Measurements from ENCODE around the gene XCR1. TPM values are rescaled to one million over a fixed set of nuclear protein-coding genes. Genes with fewer than 3 reads are reported as not detected.

XCR1 gene
- total and polyA plus RNA-seq, 8 donors: 0.07 to 2.0 (median 0.70) TPM

- ATAC-seq: no peak
- intact Hi-C loops (cut with DNase I): no loop called here
Observed at GRCh38 chr3:46062679-46063078, 35.4 kb upstream of the XCR1 start.

GRCh38 chr3:46061887-46062286, 34.6 kb upstream of the XCR1 start:
- Histone ChIP-seq H3K36me3 (no peaks in the 10 kb centered on the region), H3K27ac (no peak overlapping the region), H3K4me3 (no peak overlapping the region), H3K27me3 (no peaks in the 10 kb centered on the region), H3K9me3 (no peaks in the 10 kb centered on the region), H3K4me1 (peaks cover 0 to 8% of the 10 kb centered on the region in 2 donors)
- ATAC-seq (no peak), DNase-seq (no peak)
- intact Hi-C loops (cut with DNase I): no loop called here
- no peak for TF ChIP-seq CTCF (IDR thresholded peaks at IDR 0.05)

More at GRCh38 chr3:46062679-46063078, 35.4 kb upstream of the XCR1 start:
- no peak for TF ChIP-seq CTCF (IDR thresholded peaks at IDR 0.05)
- H3K9me3 ChIP-seq: no peaks in the 10 kb centered on the region
- H3K27ac ChIP-seq: no peak overlapping the region
- no peaks in the 10 kb centered on the region for H3K27me3 ChIP-seq
- no peak for DNase-seq
- H3K4me3 ChIP-seq: no peak overlapping the region
- peaks cover 0 to 8% of the 10 kb centered on the region in 2 donors for H3K4me1 ChIP-seq
- no peaks in the 10 kb centered on the region for H3K36me3 ChIP-seq

- no peak overlapping the region for H3K27ac ChIP-seq
- intact Hi-C loops (cut with DNase I): no loop called here
- no peak overlapping the region for H3K4me3 ChIP-seq
- H3K27me3 ChIP-seq: no peaks in the 10 kb centered on the region
- ATAC-seq (no peak), DNase-seq (no peak)
- no peaks in the 10 kb centered on the region for H3K36me3 ChIP-seq
- H3K9me3 ChIP-seq: no peaks in the 10 kb centered on the region
- TF ChIP-seq CTCF (IDR thresholded peaks at IDR 0.05): no peak
- H3K4me1 ChIP-seq: peaks cover 0 to 8% of the 10 kb centered on the region in 2 donors
Observed at GRCh38 chr3:46061108-46061720, 33.9 kb upstream of the XCR1 start.

GRCh38 chr3:46060551-46060950, 33.3 kb upstream of the XCR1 start:
- H3K4me1 ChIP-seq: peaks cover 0 to 8% of the 10 kb centered on the region in 2 donors
- no peak overlapping the region for H3K4me3 ChIP-seq
- no peak overlapping the region for H3K27ac ChIP-seq
- H3K9me3 ChIP-seq: no peaks in the 10 kb centered on the region
- intact Hi-C loops (cut with DNase I): no loop called here
- no peak for ATAC-seq
- no peak for DNase-seq
- H3K36me3 ChIP-seq: no peaks in the 10 kb centered on the region
- no peak for TF ChIP-seq CTCF (IDR thresholded peaks at IDR 0.05)
- H3K27me3 ChIP-seq: no peaks in the 10 kb centered on the region

- H3K9me3 ChIP-seq: no peaks in the 10 kb centered on the region
- no peak overlapping the region for H3K4me3 ChIP-seq
- TF ChIP-seq CTCF (IDR thresholded peaks at IDR 0.05): no peak
- DNase-seq: no peak
- H3K27ac ChIP-seq: peak overlapping the region in 1 of 2 donors; percentile 13
- ATAC-seq: peak; percentile 53
- intact Hi-C loops (cut with DNase I): no loop called here
- no peaks in the 10 kb centered on the region for H3K36me3 ChIP-seq
- no peaks in the 10 kb centered on the region for H3K27me3 ChIP-seq
- peaks cover 0 to 8% of the 10 kb centered on the region in 2 donors for H3K4me1 ChIP-seq
Observed at GRCh38 chr3:46059432-46059831, 32.1 kb upstream of the XCR1 start.
